Activated T-helper 9 cell treated with anti-CD3 and anti-CD28 coated beads, Interleukin-2, amount 50 U/mL, for 16 hours (primary cell): ENCODE measurements around the gene MET.
"Not testable (repeated sequence)": the region's sequence is repeated elsewhere in the genome, so short reads cannot be mapped to it uniquely, and the experiment has no call there.

Experiments
- DNase-seq: peaks from one replicate; pipeline ENCODE4 v3.0.0-alpha.2; 2020; ENCODE audit warnings: low read depth

Gene MET

GRCh38 chr7:116809636-116810266 is 137.8 kb downstream of the MET start:
- DNase-seq: no peak

- no peak for DNase-seq
Observed at GRCh38 chr7:116810267-116811116, 138.5 kb downstream of the MET start.

GRCh38 chr7:116811768-116812167 is 139.8 kb downstream of the MET start:
- no peak for DNase-seq

GRCh38 chr7:116812860-116813259 is 140.9 kb downstream of the MET start:
- DNase-seq: no peak

GRCh38 chr7:116813371-116813770 is 141.4 kb downstream of the MET start:
- not testable (repeated sequence) for DNase-seq

- DNase-seq: no peak
Observed at GRCh38 chr7:116815041-116815440, 143.0 kb downstream of the MET start.

GRCh38 chr7:116820149-116820548 is 148.2 kb downstream of the MET start:
- no peak for DNase-seq

- DNase-seq: not testable (repeated sequence)
Observed at GRCh38 chr7:116821647-116822046, 149.7 kb downstream of the MET start.

GRCh38 chr7:116824449-116824848 is 152.5 kb downstream of the MET start:
- DNase-seq: no peak

GRCh38 chr7:116828281-116828680 is 156.3 kb downstream of the MET start:
- DNase-seq: no peak

GRCh38 chr7:116829041-116829440 is 157.0 kb downstream of the MET start:
- no peak for DNase-seq

GRCh38 chr7:116829493-116829892 is 157.5 kb downstream of the MET start:
- no peak for DNase-seq

GRCh38 chr7:116832692-116833091 is 160.7 kb downstream of the MET start:
- no peak for DNase-seq

GRCh38 chr7:116834815-116835504 is 163.0 kb downstream of the MET start:
- DNase-seq: no peak

GRCh38 chr7:116836048-116836447 is 164.1 kb downstream of the MET start:
- no peak for DNase-seq

GRCh38 chr7:116836911-116837310 is 164.9 kb downstream of the MET start:
- no peak for DNase-seq

GRCh38 chr7:116837586-116837985 is 165.6 kb downstream of the MET start:
- no peak for DNase-seq

GRCh38 chr7:116840256-116840655 is 168.3 kb downstream of the MET start:
- no peak for DNase-seq

GRCh38 chr7:116842371-116842770 is 170.4 kb downstream of the MET start:
- no peak for DNase-seq

GRCh38 chr7:116843378-116843777 is 171.4 kb downstream of the MET start:
- DNase-seq: no peak
